H9 (cell line): ENCODE measurements around the gene IL16. TPM values are rescaled to one million over a fixed set of nuclear protein-coding genes. Genes with fewer than 3 reads are reported as not detected.

Experiments
- DNase-seq: peaks from one replicate; pipeline ENCODE4 v3.0.0-alpha.2; 2017
- H2AFZ ChIP-seq: one replicate; pipeline ENCODE4 v1.6.1; 2013; ENCODE audit warnings: mild to moderate bottlenecking, low read length, control low read depth, moderate library complexity
- H2AK5ac ChIP-seq: 2 replicates; pipeline ENCODE4 v1.6.1; 2013; ENCODE audit warnings: low read length, control low read depth, mixed read lengths; ENCODE audit not compliant: insufficient read length
- H2BK120ac ChIP-seq: one replicate; pipeline ENCODE4 v1.6.1; 2013; ENCODE audit warnings: low read depth, mild to moderate bottlenecking, low read length, control low read depth, inconsistent platforms; ENCODE audit not compliant: poor library complexity, severe bottlenecking
- H2BK12ac ChIP-seq: 2 replicates; pipeline ENCODE4 v1.6.1; 2013; ENCODE audit warnings: low read length, control low read depth, mixed read lengths, low read depth; ENCODE audit not compliant: insufficient read length
- H2BK15ac ChIP-seq: 2 replicates; pipeline ENCODE4 v1.6.1; 2013; ENCODE audit warnings: low read depth, low read length, control low read depth
- H2BK20ac ChIP-seq: one replicate; pipeline ENCODE4 v1.6.1; 2013; ENCODE audit warnings: low read depth, mild to moderate bottlenecking, low read length, control low read depth, inconsistent platforms; ENCODE audit not compliant: poor library complexity, severe bottlenecking
- H2BK5ac ChIP-seq: 2 replicates; pipeline ENCODE4 v1.6.1; 2013; ENCODE audit warnings: low read length, control low read depth, mixed read lengths; ENCODE audit not compliant: insufficient read length
- H3K14ac ChIP-seq: 2 replicates; pipeline ENCODE4 v1.6.1; 2013; ENCODE audit warnings: low read length, control low read depth; ENCODE audit not compliant: insufficient read depth
- H3K18ac ChIP-seq: 2 replicates; pipeline ENCODE4 v1.6.1; 2013; ENCODE audit warnings: low read depth, mild to moderate bottlenecking, mixed read lengths, low read length, control low read depth; ENCODE audit not compliant: insufficient read length
- H3K23ac ChIP-seq: 2 replicates; pipeline ENCODE4 v1.6.1; 2013; ENCODE audit warnings: low read length, control low read depth, mixed read lengths, low read depth; ENCODE audit not compliant: insufficient read length
- H3K23me2 ChIP-seq: 2 replicates; pipeline ENCODE4 v1.6.1; 2013; ENCODE audit warnings: low read depth, mild to moderate bottlenecking, mixed read lengths, low read length, control low read depth; ENCODE audit not compliant: insufficient read length, poor library complexity, severe bottlenecking
- H3K27ac ChIP-seq: 2 replicates; pipeline ENCODE4 v1.5.1; 2013; ENCODE audit warnings: low read length, control low read depth, mixed read lengths, low read depth; ENCODE audit not compliant: insufficient read length
- H3K27me3 ChIP-seq: 2 replicates; pipeline ENCODE4 v1.6.1; 2013; ENCODE audit warnings: low read length, control low read depth, inconsistent platforms; ENCODE audit not compliant: insufficient read depth
- H3K4ac ChIP-seq: 2 replicates; pipeline ENCODE4 v1.6.1; 2013; ENCODE audit warnings: low read depth, mild to moderate bottlenecking, control low read depth, inconsistent platforms, low read length, moderate library complexity
- H3K4me1 ChIP-seq: 2 replicates; pipeline ENCODE4 v1.6.1; 2013; ENCODE audit warnings: low read length, control low read depth, inconsistent platforms; ENCODE audit not compliant: insufficient read depth
- H3K4me2 ChIP-seq: 2 replicates; pipeline ENCODE4 v1.6.1; 2013; ENCODE audit warnings: low read length, control low read depth, mixed read lengths; ENCODE audit not compliant: insufficient read length, insufficient read depth
- H3K56ac ChIP-seq: 2 replicates; pipeline ENCODE4 v1.6.1; 2013; ENCODE audit warnings: low read depth, mild to moderate bottlenecking, mixed read lengths, low read length, control low read depth; ENCODE audit not compliant: insufficient read length
- H3K79me1 ChIP-seq: 2 replicates; pipeline ENCODE4 v1.6.1; 2013; ENCODE audit warnings: low read depth, mild to moderate bottlenecking, moderate library complexity, low read length, control low read depth, inconsistent platforms; ENCODE audit not compliant: insufficient read depth, poor library complexity, severe bottlenecking
- H3K79me2 ChIP-seq: 2 replicates; pipeline ENCODE4 v1.6.1; 2013; ENCODE audit warnings: low read length, control low read depth, inconsistent platforms; ENCODE audit not compliant: insufficient read depth
- H3K9ac ChIP-seq: 2 replicates; pipeline ENCODE4 v1.6.1; 2013; ENCODE audit warnings: low read length, control low read depth, mixed read lengths; ENCODE audit not compliant: insufficient read length; ENCODE audit errors: extremely low read depth
- H3K9me3 ChIP-seq: one replicate; pipeline ENCODE4 v1.6.1; 2013; ENCODE audit warnings: low read depth, low read length, inconsistent platforms; ENCODE audit not compliant: control insufficient read depth
- H3T11ph ChIP-seq: one replicate; pipeline ENCODE4 v1.6.1; 2013; ENCODE audit warnings: mild to moderate bottlenecking, low read length, control low read depth, inconsistent platforms
- H4K20me1 ChIP-seq: one replicate; pipeline ENCODE4 v1.6.1; 2013; ENCODE audit not compliant: control insufficient read depth, insufficient read length, insufficient read depth
- H4K5ac ChIP-seq: 2 replicates; pipeline ENCODE4 v1.6.1; 2013; ENCODE audit warnings: low read depth, mild to moderate bottlenecking, mixed read lengths, low read length, control low read depth; ENCODE audit not compliant: insufficient read length
- H4K8ac ChIP-seq: replicated peaks from 2 replicates; pipeline ENCODE4 v1.6.1; 2013; ENCODE audit warnings: low read length, control low read depth, mixed read lengths, low read depth; ENCODE audit not compliant: insufficient read length
- H4K91ac ChIP-seq: 2 replicates; pipeline ENCODE4 v1.6.1; 2013; ENCODE audit warnings: low read depth, mild to moderate bottlenecking, moderate library complexity, mixed read lengths, low read length, control low read depth; ENCODE audit not compliant: insufficient read length
- H3K27ac Mint-ChIP-seq, 3 experiments: 2 replicates in 2 of 3; 3 replicates in 1 of 3; pipeline ENCODE4 v1.8.0; 2020 to 2021; ENCODE audit warnings: mixed read lengths in 3 of 3, mild to moderate bottlenecking in 1 of 3, moderate library complexity in 1 of 3
- H3K27me3 Mint-ChIP-seq: 2 replicates; pipeline ENCODE4 v1.8.0; 2021; ENCODE audit warnings: low read depth, mild to moderate bottlenecking, moderate library complexity, mixed read lengths
- H3K36me3 Mint-ChIP-seq, 3 experiments: 2 replicates in 2 of 3; 3 replicates in 1 of 3; pipeline ENCODE4 v1.8.0; 2020 to 2021; ENCODE audit warnings: low read depth in 3 of 3, mixed read lengths in 3 of 3; ENCODE audit not compliant: insufficient read depth in 1 of 3
- H3K4me1 Mint-ChIP-seq, 2 experiments: 2 replicates each; pipeline ENCODE4 v1.8.0; 2020; ENCODE audit warnings: mixed read lengths in 2 of 2
- H3K4me3 Mint-ChIP-seq, 2 experiments: 2 replicates in 1 of 2; 3 replicates in 1 of 2; pipeline ENCODE4 v1.8.0; 2020 to 2021; ENCODE audit warnings: mild to moderate bottlenecking in 2 of 2, mixed read lengths in 2 of 2, moderate library complexity in 1 of 2
- H3K9me3 Mint-ChIP-seq, 2 experiments: 2 replicates in 1 of 2; 3 replicates in 1 of 2; pipeline ENCODE4 v1.8.0; 2020; ENCODE audit warnings: mild to moderate bottlenecking in 2 of 2, mixed read lengths in 2 of 2, moderate library complexity in 1 of 2
- CTCF ChIP-seq: fragments of 200-600 bp; sonication (generic); conservative IDR thresholded peaks from 3 replicates; pipeline ENCODE4 v1.8.0; 2021; ENCODE audit warnings: antibody characterized with exemption, mild to moderate bottlenecking
- WGBS: extraction: QIAGEN DNeasy Blood & Tissue Kit; methylation state at CpG from one replicate; pipeline ENCODE4 v1.1.7; 2013; ENCODE audit warnings: missing lambda C conversion rate, low lambda C conversion rate, mixed read lengths; ENCODE audit not compliant: insufficient read length; ENCODE audit errors: extremely low coverage; 5-methylcytosine and 5-hydroxymethylcytosine counted together
- total RNA-seq: library from RNA; stranded (reverse); gene quantifications from 2 replicates; pipeline ENCODE4 v1.2.1, GENCODE V29; 2021

Gene IL16
- total RNA-seq, 1 experiment from 2014 or later = 0.28 TPM

GRCh38 chr15:81189583-81190283 is 6.9 kb upstream of the IL16 start:
- Histone ChIP-seq H2BK15ac (no peak overlapping the region), H3K4ac (no peak overlapping the region), H2AK5ac (no peak overlapping the region), H3K9ac (no peak overlapping the region), H3T11ph (no peak overlapping the region), H2BK12ac (no peak overlapping the region), H3K9me3 (no peaks in the 10 kb centered on the region), H3K23ac (no peak overlapping the region), H3K14ac (no peak overlapping the region; the same call in 1 of the 2 replicates), H2BK5ac (no peak overlapping the region), H3K23me2 (no peaks in the 10 kb centered on the region), H3K18ac (no peak overlapping the region), H4K5ac (no peak overlapping the region), H3K4me1 (no peaks in the 10 kb centered on the region), H4K20me1 (no peaks in the 10 kb centered on the region), H3K79me2 (no peaks in the 10 kb centered on the region), H3K27ac (no peak overlapping the region), H2BK120ac (no peak overlapping the region), H4K91ac (no peak overlapping the region), H3K27me3 (no peaks in the 10 kb centered on the region), H3K56ac (no peak overlapping the region), H3K4me2 (no peak overlapping the region), H3K79me1 (no peaks in the 10 kb centered on the region), H2BK20ac (no peak overlapping the region), H2AFZ (no peak overlapping the region), H4K8ac (no peak overlapping the region)
- no peak for DNase-seq
- Mint-ChIP-seq H3K27me3 (peaks cover 9% of the 10 kb centered on the region), H3K9me3 (no peaks in the 10 kb centered on the region), H3K4me1 (peaks cover 0 to 2% of the 10 kb centered on the region in 2 experiments; a peak in 2 of 4 replicates), H3K27ac (peak overlapping the region in 1 of 3 experiments; percentile 80; a peak in 1 of 7 replicates), H3K4me3 (no peak overlapping the region), H3K36me3 (no peaks in the 10 kb centered on the region)
- no CpG with 5 or more reads among the region's 11 CpGs for WGBS
- TF ChIP-seq CTCF = no peak
